HepG2 (cell line): ENCODE measurements around the gene SNAI1. TPM values are rescaled to one million over a fixed set of nuclear protein-coding genes. Genes with fewer than 3 reads are reported as not detected.

Experiments
- CAMTA2 ChIP-seq: sonication (generic); formaldehyde crosslinking; IDR thresholded peaks from 2 replicates; pipeline ENCODE4 v1.4.0; 2020; ENCODE audit warnings: mild to moderate bottlenecking, missing genetic modification reagents, borderline replicate concordance
- FOXO1 ChIP-seq: sonication (generic); formaldehyde crosslinking; IDR thresholded peaks from 2 replicates; pipeline ENCODE4 v1.4.0; 2020; ENCODE audit warnings: missing genetic modification reagents
- HBP1 ChIP-seq: IDR thresholded peaks from 2 replicates; pipeline ENCODE4 v1.6.1; 2016; ENCODE audit warnings: low read depth, control low read depth
- LCORL ChIP-seq, 2 experiments: fragments of 450-650 bp in 1 of 2; sonication (generic) in 1 of 2; formaldehyde crosslinking in 1 of 2; IDR thresholded peaks; 2 replicates each; pipeline versions ENCODE4 v1.5.0 to v1.6.1; 2017 to 2020; ENCODE audit warnings: antibody characterized with exemption in 1 of 2, missing genetic modification reagents in 1 of 2
- MEIS2 ChIP-seq: sonication (generic); formaldehyde crosslinking; IDR thresholded peaks from 2 replicates; pipeline ENCODE4 v1.9.0; 2021; ENCODE audit warnings: mild to moderate bottlenecking, missing genetic modification reagents
- PRPF4 ChIP-seq: fragments of 200-400 bp; formaldehyde crosslinking; IDR thresholded peaks from 2 replicates; pipeline ENCODE4 v1.6.1; 2016; ENCODE audit warnings: low read length, low read depth; ENCODE audit not compliant: poor library complexity, severe bottlenecking
- RFX1 ChIP-seq: fragments of 450-650 bp; IDR thresholded peaks from 2 replicates; pipeline ENCODE4 v1.6.1; 2017
- SOX6 ChIP-seq, 2 experiments: fragments of 450-650 bp in 1 of 2; sonication (generic) in 1 of 2; formaldehyde crosslinking in 1 of 2; IDR thresholded peaks; 2 replicates each; pipeline versions ENCODE4 v1.4.0 to v1.6.1; 2017 to 2020; ENCODE audit warnings: antibody characterized with exemption in 1 of 2, mild to moderate bottlenecking in 1 of 2, missing genetic modification reagents in 1 of 2
- TEAD2 ChIP-seq: sonication (generic); formaldehyde crosslinking; IDR thresholded peaks from 2 replicates; pipeline ENCODE4 v1.9.0; 2021; ENCODE audit warnings: missing genetic modification reagents
- TFAP4 ChIP-seq: sonication (generic); IDR thresholded peaks from 2 replicates; pipeline ENCODE4 v1.6.1; 2016; ENCODE audit warnings: low read depth, borderline replicate concordance
- ZBTB10 ChIP-seq: sonication (generic); formaldehyde crosslinking; IDR thresholded peaks from 2 replicates; pipeline ENCODE4 v1.4.0; 2020; ENCODE audit warnings: missing genetic modification reagents, borderline replicate concordance
- ZMYM3 ChIP-seq: sonication (generic); formaldehyde crosslinking; IDR thresholded peaks from 2 replicates; pipeline ENCODE4 v1.5.1; 2020; ENCODE audit warnings: mild to moderate bottlenecking, missing genetic modification reagents
- ZNF552 ChIP-seq: sonication (generic); formaldehyde crosslinking; IDR thresholded peaks from 2 replicates; pipeline ENCODE4 v1.9.0; 2022; ENCODE audit warnings: missing genetic modification reagents, mild to moderate bottlenecking, borderline replicate concordance
- ZNF556 ChIP-seq: sonication (generic); formaldehyde crosslinking; IDR thresholded peaks from 2 replicates; pipeline ENCODE4 v1.4.0; 2020; ENCODE audit warnings: mild to moderate bottlenecking, missing genetic modification reagents, borderline replicate concordance
- ZNF563 ChIP-seq: sonication (generic); formaldehyde crosslinking; IDR thresholded peaks from 2 replicates; pipeline ENCODE4 v1.8.0; 2022; ENCODE audit warnings: mild to moderate bottlenecking, moderate library complexity, missing genetic modification reagents
- ZNF704 ChIP-seq: sonication (generic); formaldehyde crosslinking; IDR thresholded peaks from 2 replicates; pipeline ENCODE4 v1.8.1; 2023; ENCODE audit warnings: mild to moderate bottlenecking, inconsistent platforms, moderate library complexity, missing genetic modification reagents, borderline replicate concordance
- ZNF713 ChIP-seq: sonication (generic); formaldehyde crosslinking; IDR thresholded peaks from 2 replicates; pipeline ENCODE4 v1.4.0; 2020; ENCODE audit warnings: mild to moderate bottlenecking, missing genetic modification reagents
- ZNF883 ChIP-seq: sonication (generic); formaldehyde crosslinking; IDR thresholded peaks from 2 replicates; pipeline ENCODE4 v1.5.1; 2020; ENCODE audit warnings: mild to moderate bottlenecking, missing genetic modification reagents; ENCODE audit errors: not compliant biosample characterization
- polyA plus RNA-seq, 8 experiments: library from polyadenylated mRNA; depleted of rRNA in 3 of 8; stranded (reverse) in 7 of 8; unstranded in 1 of 8; fragments of >200 nt; fragmentation: Illumina TruSeq in 4 of 8; extraction: Trizol in 4 of 8; gene quantifications; 2 replicates each; pipeline versions ENCODE4 v1.2.1 to v1.2.3, GENCODE V29; 2011 to 2016; ENCODE audit warnings: low read depth in 4 of 8, missing spikeins in 1 of 8, mixed read lengths in 1 of 8; ENCODE audit not compliant: insufficient read depth in 1 of 8
- total RNA-seq, 5 experiments: library from RNA; depleted of rRNA; stranded (reverse); fragments of >200 nt; fragmentation: Illumina TruSeq; extraction: Trizol; gene quantifications; 2 replicates each; pipeline ENCODE4 v1.2.3, GENCODE V29; 2016; ENCODE audit warnings: low read depth in 1 of 5
- TF ChIP-seq, protein P1 (sequence below): IDR thresholded peaks from 2 replicates; pipeline ENCODE4 v1.6.1; 2016; ENCODE audit warnings: mild to moderate bottlenecking, missing biosample characterization, missing genetic modification reagents
- TF ChIP-seq, protein P2 (sequence below): sonication (generic); formaldehyde crosslinking; IDR thresholded peaks from 2 replicates; pipeline ENCODE4 v1.8.1; 2023; ENCODE audit warnings: missing genetic modification reagents, inconsistent platforms, borderline replicate concordance

The SNAI1 gene
- total and polyA plus RNA-seq, 2 of the 13 experiments (the other 11 are each of a cell fraction or from before 2014, with no cell fraction given) = 1.3 to 1.4 TPM

- TF ChIP-seq ZNF556 (CRISPR knock-in tag) (no peak), TFAP4 (no peak), MEIS2 (CRISPR knock-in tag) (no peak), TEAD2 (CRISPR knock-in tag) (no peak), ZNF883 (CRISPR knock-in tag) (no peak), FOXO1 (CRISPR knock-in tag) (no peak), ZNF563 (CRISPR knock-in tag) (peak; percentile 53; the same call in 1 of the 2 replicates), LCORL (IDR thresholded peaks at IDR 0.05) (no peak), LCORL (CRISPR knock-in tag; IDR thresholded peaks at IDR 0.05) (no peak), PRPF4 (no peak), ZNF704 (CRISPR knock-in tag) (0 out of 2 replicates have a peak, but pooled peaks have one; percentile 37), RFX1 (no peak), ZNF713 (no peak), ZMYM3 (CRISPR knock-in tag) (peak; percentile 34; the same call in 1 of the 2 replicates), SOX6 (IDR thresholded peaks at IDR 0.05) (no peak), SOX6 (CRISPR knock-in tag; IDR thresholded peaks at IDR 0.05) (no peak), ZBTB10 (no peak), ZNF552 (no peak), HBP1 (CRISPR knock-in tag) (no peak), CAMTA2 (CRISPR knock-in tag) (no peak)
- TF ChIP-seq, protein P1, sequence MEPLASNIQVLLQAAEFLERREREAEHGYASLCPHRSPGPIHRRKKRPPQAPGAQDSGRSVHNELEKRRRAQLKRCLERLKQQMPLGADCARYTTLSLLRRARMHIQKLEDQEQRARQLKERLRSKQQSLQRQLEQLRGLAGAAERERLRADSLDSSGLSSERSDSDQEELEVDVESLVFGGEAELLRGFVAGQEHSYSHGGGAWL (CRISPR knock-in tag) = no peak
- TF ChIP-seq, protein P2, sequence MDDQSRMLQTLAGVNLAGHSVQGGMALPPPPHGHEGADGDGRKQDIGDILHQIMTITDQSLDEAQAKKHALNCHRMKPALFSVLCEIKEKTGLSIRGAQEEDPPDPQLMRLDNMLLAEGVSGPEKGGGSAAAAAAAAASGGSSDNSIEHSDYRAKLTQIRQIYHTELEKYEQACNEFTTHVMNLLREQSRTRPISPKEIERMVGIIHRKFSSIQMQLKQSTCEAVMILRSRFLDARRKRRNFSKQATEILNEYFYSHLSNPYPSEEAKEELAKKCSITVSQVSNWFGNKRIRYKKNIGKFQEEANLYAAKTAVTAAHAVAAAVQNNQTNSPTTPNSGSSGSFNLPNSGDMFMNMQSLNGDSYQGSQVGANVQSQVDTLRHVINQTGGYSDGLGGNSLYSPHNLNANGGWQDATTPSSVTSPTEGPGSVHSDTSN (CRISPR knock-in tag) = no peak
Measured at GRCh38 chr20:50026746-50027575, 44.2 kb downstream of the SNAI1 start (continued).
